ENCODE data around the gene SLC38A8.

GRCh38 chr16:84014570-84015327 is 27.8 kb downstream of the SLC38A8 start:
- no peak for TF ChIP-seq CTCF (IDR thresholded peaks at IDR 0.05)
- TF ChIP-seq POLR2A (IDR thresholded peaks at IDR 0.05), result no peak

Data from lower leg skin (tissue), 3 donors.